Measurements from ENCODE around the gene GKN1.

Gene GKN1

DNA sequence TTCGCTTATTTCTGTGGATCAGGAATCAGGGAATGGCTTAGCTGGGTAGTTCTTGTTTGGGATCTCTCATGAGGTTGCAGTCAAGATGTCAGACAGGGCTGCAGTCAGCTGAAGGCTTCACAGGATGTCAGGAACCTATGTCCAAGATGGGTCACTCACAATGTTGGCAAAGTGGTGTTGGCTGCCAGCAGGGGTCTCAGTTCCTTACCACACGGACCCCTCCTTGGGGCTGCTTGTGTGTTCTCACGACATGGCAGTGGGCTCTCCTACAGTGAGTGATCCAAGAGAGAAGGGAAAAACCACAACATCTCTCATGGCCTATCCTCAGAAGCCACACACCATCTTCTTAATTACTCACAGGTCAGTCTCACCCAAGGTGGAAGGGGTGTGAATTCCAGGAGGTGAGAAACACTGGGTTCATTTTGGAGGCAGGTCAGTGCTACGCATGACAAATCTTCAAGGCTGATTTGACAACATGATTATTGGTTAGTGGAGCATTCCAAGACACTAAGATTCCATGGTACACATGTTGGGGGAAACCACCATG lies 37.2 kb downstream of the GKN1 start:
- DNase-seq (ENCODE audit: low read depth in 2 of 2) = no peak
- H3K4me3 ChIP-seq (replicated peaks in 1 of 2; ENCODE audit: low read depth in 2 of 2, low read length in 2 of 2) = no peak overlapping the region
- TF ChIP-seq, protein P1, sequence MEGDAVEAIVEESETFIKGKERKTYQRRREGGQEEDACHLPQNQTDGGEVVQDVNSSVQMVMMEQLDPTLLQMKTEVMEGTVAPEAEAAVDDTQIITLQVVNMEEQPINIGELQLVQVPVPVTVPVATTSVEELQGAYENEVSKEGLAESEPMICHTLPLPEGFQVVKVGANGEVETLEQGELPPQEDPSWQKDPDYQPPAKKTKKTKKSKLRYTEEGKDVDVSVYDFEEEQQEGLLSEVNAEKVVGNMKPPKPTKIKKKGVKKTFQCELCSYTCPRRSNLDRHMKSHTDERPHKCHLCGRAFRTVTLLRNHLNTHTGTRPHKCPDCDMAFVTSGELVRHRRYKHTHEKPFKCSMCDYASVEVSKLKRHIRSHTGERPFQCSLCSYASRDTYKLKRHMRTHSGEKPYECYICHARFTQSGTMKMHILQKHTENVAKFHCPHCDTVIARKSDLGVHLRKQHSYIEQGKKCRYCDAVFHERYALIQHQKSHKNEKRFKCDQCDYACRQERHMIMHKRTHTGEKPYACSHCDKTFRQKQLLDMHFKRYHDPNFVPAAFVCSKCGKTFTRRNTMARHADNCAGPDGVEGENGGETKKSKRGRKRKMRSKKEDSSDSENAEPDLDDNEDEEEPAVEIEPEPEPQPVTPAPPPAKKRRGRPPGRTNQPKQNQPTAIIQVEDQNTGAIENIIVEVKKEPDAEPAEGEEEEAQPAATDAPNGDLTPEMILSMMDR (IDR thresholded peaks at IDR 0.05; ENCODE audit: low read depth, low read length) = no peak

DNA sequence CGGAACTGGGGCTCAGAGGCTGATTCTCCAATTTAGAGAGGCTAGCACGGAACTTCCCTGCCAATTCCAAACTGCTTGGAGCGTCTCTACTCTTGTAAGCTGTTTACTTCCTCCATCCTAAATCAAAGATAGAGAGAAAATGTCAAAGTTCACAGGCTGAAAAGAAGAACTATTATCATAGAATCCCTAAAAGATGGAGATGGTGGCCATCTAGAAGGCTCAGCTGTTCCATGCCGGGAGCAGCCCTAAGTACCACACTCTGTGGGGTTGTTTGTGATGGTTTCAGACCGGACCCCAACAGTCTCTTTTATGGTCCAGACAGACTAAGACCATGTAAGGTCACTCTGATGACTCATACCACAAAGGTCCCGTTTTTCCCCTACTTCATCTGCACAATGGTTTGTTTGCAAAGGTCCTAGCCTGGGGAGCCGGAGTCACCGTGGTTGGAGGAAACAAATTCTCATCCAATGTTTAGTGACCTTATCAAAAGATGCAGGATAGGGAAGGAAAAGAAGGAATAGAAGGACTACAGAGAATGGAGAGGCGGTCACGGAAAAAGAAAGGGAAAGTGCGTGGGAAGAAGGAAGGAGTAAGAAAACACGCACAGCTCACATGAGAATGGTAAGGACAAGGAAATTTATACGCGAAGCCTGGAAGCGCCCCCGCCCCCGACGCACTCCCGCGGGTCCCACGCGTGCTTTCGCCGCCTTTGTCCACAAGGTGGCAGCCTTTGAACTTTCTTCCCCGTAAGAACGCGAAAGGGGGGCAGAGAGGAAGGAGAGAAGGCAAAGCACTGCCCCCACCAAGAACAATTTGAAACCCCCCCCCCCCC lies 38.1 kb downstream of the GKN1 start:
- TF ChIP-seq, protein P1 (IDR thresholded peaks at IDR 0.05; ENCODE audit: low read depth, low read length) = peak; percentile 78
- peak; percentile 83 to 91 for DNase-seq (ENCODE audit: low read depth in 2 of 2)
- peak overlapping the region; percentile 91 to 93 for H3K4me3 ChIP-seq (replicated peaks in 1 of 2; ENCODE audit: low read depth in 2 of 2, low read length in 2 of 2)

DNA sequence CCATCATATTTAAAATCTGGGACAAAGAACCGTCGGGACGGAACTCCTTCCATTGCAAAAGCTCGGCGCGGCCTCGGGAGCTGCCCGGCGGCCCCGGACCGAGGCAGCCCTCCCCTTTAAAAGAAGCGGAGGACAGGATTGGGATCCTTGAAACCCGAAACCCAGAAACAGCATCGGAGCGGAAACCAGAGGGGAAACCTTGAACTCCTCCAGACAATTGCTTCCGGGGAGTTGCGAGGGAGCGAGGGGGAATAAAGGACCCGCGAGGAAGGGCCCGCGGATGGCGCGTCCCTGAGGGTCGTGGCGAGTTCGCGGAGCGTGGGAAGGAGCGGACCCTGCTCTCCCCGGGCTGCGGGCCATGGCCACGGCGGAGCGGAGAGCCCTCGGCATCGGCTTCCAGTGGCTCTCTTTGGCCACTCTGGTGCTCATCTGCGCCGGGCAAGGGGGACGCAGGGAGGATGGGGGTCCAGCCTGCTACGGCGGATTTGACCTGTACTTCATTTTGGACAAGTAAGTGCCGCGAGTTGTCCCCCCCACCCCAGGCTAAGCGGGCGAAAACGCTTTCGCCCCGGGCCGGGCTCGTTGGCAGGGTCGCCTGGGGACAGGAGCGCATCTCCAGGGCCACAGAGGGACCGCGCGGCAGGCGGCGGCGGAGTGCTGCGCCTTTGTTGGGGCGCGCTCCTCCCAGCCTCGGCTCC lies 38.9 kb downstream of the GKN1 start, which contains the start of gene ANTXR1:
TSS of gene ANTXR1 (plus strand) at position 38 of the 698 bp plus-strand sequence. CDS start at position 359, 321 bp downstream.
- peak; percentile 34 to 83 for DNase-seq (ENCODE audit: low read depth in 2 of 2)
- H3K4me3 ChIP-seq (replicated peaks in 1 of 2; ENCODE audit: low read depth in 2 of 2, low read length in 2 of 2) = peak within 1 kb of the TSS; percentile 91 to 93
- TF ChIP-seq, protein P1 (IDR thresholded peaks at IDR 0.05; ENCODE audit: low read depth, low read length) = no peak

DNA sequence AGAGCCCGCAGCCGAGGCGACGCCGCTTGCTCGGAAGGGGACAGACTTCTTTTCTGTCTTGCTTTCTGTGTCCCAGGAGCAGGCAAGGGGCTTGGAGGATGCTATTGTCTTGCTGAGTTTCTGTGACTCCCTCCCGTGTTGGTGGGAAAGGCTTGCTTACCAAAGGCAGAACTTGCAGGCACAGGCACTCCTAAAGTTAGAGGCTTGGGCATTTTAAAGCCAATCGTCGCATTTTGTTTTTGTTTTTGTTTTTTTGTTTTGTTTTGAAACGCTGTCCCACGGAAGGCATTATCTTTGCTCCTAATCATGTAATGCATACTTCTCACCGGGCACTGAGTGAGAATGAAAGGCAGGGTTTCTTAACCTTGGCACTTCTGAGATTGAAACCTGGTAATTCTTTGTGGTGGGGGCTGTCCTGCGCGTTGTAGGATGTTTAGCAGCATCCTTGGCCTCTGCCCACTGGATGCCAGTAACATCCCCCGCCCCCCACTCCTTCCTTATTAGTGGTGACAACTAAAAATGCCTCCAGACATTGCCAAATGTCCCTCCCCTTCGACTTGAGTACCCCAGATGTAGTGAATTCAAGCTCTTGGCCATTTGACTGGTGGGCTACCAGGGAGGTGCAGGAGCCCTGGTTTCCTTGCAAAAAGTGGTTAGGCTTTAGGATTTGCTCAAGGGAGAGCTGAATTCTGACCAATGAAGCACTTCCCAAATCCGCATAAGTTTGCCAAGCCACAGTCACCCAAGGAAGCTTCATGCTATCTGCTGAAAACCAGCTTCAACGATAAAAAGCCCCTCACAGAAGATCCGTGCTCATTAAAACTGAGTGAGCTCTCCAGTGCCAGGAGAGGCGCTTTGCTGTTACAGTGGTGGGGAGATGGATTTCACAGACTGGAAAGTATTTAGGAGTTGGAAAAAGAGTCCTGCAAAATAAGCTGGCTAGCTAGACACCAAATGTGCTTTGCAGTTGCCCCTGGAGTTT lies 39.7 kb downstream of the GKN1 start:
- DNase-seq (ENCODE audit: low read depth in 2 of 2) = peak; percentile 52 to 79
- peak overlapping the region; percentile 91 to 93 for H3K4me3 ChIP-seq (replicated peaks in 1 of 2; ENCODE audit: low read depth in 2 of 2, low read length in 2 of 2)
- TF ChIP-seq, protein P1 (IDR thresholded peaks at IDR 0.05; ENCODE audit: low read depth, low read length) = peak; percentile 10

DNA sequence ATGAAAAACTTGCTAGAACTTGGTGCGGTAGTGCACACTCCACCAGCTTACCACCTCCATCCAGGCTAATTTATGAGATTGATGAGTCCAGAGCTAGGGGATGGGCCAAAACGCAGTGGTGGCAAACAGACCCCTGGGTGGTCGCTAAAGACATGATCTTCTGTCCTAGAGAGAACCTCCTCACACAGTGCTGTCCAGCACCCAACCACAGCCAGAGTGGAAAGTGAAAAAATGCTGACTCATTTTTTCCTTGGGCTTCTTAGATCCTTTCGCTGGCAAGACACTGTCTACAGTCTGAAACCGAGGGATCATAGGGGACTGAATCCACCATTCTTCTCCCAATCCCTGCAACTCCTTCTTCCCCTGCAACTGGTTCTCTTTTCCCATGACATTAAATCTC lies 42.6 kb downstream of the GKN1 start:
- peak; percentile 69 to 74 for DNase-seq (ENCODE audit: low read depth in 2 of 2)

More for the DNA sequence above, 42.6 kb downstream of the GKN1 start:
- TF ChIP-seq, protein P1 (IDR thresholded peaks at IDR 0.05; ENCODE audit: low read depth, low read length) = no peak
- H3K4me3 ChIP-seq (replicated peaks in 1 of 2; ENCODE audit: low read depth in 2 of 2, low read length in 2 of 2) = peak overlapping the region; percentile 5 to 14
